Neuron (in vitro differentiated cells): ENCODE measurements around the gene CHST15.

ENCODE experiments used
- H2AFZ ChIP-seq: one replicate; pipeline ENCODE4 v1.6.1; 2013; ENCODE audit warnings: low read depth, mild to moderate bottlenecking, inconsistent platforms, low read length, moderate library complexity
- H3K27me3 ChIP-seq: one replicate; pipeline ENCODE4 v1.6.1; 2013; ENCODE audit warnings: low read length; ENCODE audit not compliant: insufficient read depth
- H3K36me3 ChIP-seq: one replicate; pipeline ENCODE4 v1.6.1; 2013; ENCODE audit warnings: low read length; ENCODE audit not compliant: insufficient read depth
- H3K4me1 ChIP-seq: one replicate; pipeline ENCODE4 v1.6.1; 2013; ENCODE audit warnings: low read length; ENCODE audit not compliant: insufficient read depth
- H3K4me3 ChIP-seq: 2 replicates; pipeline ENCODE4 v1.5.1; 2013; ENCODE audit warnings: mild to moderate bottlenecking, low read length, moderate library complexity
- H3K9me3 ChIP-seq: one replicate; pipeline ENCODE4 v1.6.1; 2013; ENCODE audit warnings: low read length

Gene CHST15

GRCh38 chr10:124119216-124119615, 25.8 kb upstream of the CHST15 start:
- Histone ChIP-seq H3K4me1 (no peaks in the 10 kb centered on the region), H3K36me3 (no peaks in the 10 kb centered on the region), H3K27me3 (peaks cover under 1% of the 10 kb centered on the region), H3K9me3 (no peaks in the 10 kb centered on the region), H2AFZ (no peak overlapping the region), H3K4me3 (no peak overlapping the region)

DNA sequence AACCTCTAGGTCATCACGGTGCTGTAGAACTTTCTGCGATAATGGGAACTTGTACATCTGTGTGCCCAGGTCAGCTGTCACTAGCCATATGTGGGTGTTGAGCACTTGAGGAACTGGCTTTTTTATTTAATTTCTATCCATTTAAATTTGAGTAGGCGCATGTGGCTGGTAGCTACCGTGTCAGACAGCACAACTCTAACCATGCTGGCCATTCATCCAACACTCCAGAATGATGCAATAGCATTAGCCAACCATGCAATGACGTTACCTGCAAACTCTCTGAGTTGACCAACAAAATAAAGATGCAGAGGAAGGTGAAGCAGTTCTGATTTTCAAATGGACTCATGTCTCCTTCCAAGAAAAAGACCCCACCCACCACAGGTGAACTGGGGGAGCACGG, 24.4 kb upstream of the CHST15 start:
- Histone ChIP-seq H3K4me3 (no peak overlapping the region), H3K36me3 (no peaks in the 10 kb centered on the region), H3K27me3 (peaks cover 3% of the 10 kb centered on the region), H3K9me3 (no peaks in the 10 kb centered on the region), H2AFZ (no peak overlapping the region), H3K4me1 (no peaks in the 10 kb centered on the region)

DNA sequence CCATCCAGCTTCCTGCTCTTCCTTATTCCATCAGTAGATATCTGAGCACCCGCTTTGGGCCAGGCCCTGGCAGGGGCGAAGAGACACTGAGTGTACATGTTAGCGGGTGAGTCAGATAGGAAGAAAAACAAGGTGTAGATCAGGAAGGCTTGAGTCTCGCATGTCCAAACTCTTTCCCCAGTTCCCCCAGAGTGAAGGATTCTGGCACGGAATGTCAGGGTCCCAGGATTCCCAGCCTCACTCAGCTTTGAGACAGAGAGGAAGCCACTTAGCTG, 24.1 kb upstream of the CHST15 start:
- Histone ChIP-seq H3K36me3 (no peaks in the 10 kb centered on the region), H3K27me3 (peaks cover 3% of the 10 kb centered on the region), H2AFZ (no peak overlapping the region), H3K4me1 (no peaks in the 10 kb centered on the region), H3K9me3 (no peaks in the 10 kb centered on the region), H3K4me3 (no peak overlapping the region)

DNA sequence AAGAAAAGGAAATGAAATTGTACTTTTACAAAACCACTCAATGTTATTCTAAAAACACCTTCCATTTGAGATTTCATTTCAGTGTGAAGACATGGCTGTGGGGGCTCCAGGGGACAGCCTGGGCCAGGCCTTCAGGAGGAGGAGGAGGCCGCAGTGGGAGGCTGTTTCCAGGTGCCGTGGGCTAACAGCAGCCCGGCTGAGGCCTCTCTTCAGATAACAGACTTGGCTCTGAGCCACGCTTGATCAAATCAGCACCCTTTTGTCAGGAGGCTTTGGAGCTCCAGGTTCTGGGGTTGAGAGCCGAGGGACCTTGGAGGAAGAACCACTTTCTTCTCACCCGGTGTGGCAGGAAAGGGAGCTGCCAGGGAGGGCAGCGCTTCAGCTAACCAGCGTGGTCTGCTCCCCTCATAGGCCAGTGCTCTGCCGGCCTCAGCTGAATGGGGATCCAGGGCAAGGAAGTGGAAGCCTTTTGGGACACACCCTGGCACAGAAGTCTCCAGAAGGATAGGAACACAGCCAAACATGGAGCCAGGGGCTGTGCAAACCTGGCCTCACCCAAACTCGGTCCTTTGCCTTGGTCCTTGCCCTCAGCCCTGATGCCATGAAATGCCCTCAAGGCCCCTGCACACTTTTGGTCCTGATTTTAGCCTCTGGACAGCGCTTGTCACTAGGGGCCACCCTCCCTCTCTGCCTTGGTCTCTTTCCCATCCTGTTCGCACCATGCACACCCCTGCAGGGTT, 23.5 kb upstream of the CHST15 start:
- Histone ChIP-seq H3K4me3 (no peak overlapping the region), H3K4me1 (no peaks in the 10 kb centered on the region), H3K36me3 (no peaks in the 10 kb centered on the region), H3K27me3 (peaks cover 3% of the 10 kb centered on the region), H2AFZ (no peak overlapping the region), H3K9me3 (no peaks in the 10 kb centered on the region)

- Histone ChIP-seq H3K36me3 (no peaks in the 10 kb centered on the region), H3K9me3 (no peaks in the 10 kb centered on the region), H3K4me1 (no peaks in the 10 kb centered on the region), H3K27me3 (peaks cover 3% of the 10 kb centered on the region), H3K4me3 (no peak overlapping the region), H2AFZ (no peak overlapping the region)
These were observed 21.3 kb upstream of the CHST15 start for GRCh38 chr10:124114696-124115095.

DNA sequence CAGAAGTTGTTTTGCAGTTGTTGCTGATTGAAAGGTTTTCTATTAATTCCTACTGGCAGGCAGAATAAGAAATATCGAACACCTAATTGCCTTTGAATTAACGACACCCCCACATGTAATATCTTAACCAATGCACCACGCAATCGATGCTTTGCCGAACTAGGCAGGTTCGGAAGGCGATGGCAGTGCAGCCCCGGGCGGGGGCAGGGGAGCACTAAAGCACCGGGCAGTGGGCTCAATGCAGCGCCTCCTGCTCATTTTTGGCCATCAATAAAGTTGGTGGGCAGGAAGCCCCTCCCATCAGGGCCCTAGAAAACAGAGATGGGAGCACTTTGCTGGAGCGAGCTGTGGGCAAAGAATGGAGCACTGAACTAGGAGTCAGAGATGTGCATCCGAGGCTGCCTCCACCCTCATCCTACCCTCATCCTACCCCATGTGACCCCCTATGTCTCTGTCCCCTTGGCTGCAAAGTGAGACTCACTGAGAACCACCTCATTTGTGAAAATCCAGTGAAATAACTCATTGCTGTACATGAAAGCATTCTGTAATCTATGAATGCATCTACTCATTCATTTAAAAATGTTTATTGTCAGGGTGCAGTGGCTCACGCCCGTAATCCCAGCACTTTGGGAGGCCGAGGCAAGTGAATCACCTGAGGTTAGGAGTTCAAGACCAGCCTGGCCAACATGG, 19.6 kb upstream of the CHST15 start:
- Histone ChIP-seq H3K9me3 (no peaks in the 10 kb centered on the region), H3K27me3 (peaks cover 5% of the 10 kb centered on the region), H3K36me3 (no peaks in the 10 kb centered on the region), H3K4me1 (no peaks in the 10 kb centered on the region), H2AFZ (no peak overlapping the region), H3K4me3 (no peak overlapping the region)

GRCh38 chr10:124110882-124111281, 17.5 kb upstream of the CHST15 start:
- Histone ChIP-seq H3K9me3 (no peaks in the 10 kb centered on the region), H3K36me3 (no peaks in the 10 kb centered on the region), H3K4me3 (no peak overlapping the region), H2AFZ (no peak overlapping the region), H3K27me3 (peaks cover 5% of the 10 kb centered on the region), H3K4me1 (no peaks in the 10 kb centered on the region)

DNA sequence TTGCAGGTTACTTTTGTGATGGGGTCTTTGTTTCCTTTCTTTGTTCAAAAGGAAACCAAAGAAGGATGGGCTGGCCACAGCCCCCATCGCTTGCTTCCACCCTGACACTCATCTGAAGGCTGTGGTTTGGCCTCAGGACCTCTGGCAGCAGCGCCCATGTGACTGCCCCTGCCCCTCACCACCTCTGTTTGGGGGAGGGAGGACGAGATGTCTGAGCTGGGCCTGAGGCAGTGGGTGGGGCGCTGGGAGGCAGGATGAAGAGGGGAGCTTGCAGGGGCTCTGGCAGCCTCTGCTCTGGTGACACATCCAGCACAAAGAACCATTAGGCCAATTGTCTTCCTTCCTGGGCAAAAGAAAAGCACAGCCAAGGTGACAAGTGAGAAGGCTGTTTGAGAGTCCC, 15.9 kb upstream of the CHST15 start:
- no peaks in the 10 kb centered on the region for H3K9me3 ChIP-seq
- H2AFZ ChIP-seq: no peak overlapping the region
- H3K4me1 ChIP-seq: no peaks in the 10 kb centered on the region
- H3K4me3 ChIP-seq: no peak overlapping the region
- H3K27me3 ChIP-seq: peaks cover 5% of the 10 kb centered on the region
- H3K36me3 ChIP-seq: no peaks in the 10 kb centered on the region

DNA sequence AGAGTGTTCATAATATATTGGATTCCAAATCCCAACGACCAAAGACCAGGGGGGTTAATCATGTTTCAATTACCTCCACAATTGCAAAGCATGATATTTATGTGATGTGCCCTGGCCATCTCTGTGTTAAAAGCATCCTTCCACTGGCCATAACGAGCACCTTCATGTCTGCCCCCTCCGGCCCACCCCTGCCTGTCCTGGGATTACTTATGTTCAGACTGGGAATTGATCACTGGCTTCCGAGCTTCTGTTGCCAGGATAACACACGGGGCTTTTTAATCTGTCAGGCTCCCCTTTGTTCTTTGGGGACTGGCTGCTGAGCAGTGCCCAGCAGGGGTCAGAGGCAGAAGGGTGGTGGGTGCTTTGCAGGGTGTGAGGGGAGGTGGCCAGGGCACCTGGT, 13.7 kb upstream of the CHST15 start:
- Histone ChIP-seq H3K9me3 (no peaks in the 10 kb centered on the region), H3K4me3 (no peak overlapping the region), H3K36me3 (no peaks in the 10 kb centered on the region), H2AFZ (no peak overlapping the region), H3K27me3 (peaks cover 2% of the 10 kb centered on the region), H3K4me1 (no peaks in the 10 kb centered on the region)

DNA sequence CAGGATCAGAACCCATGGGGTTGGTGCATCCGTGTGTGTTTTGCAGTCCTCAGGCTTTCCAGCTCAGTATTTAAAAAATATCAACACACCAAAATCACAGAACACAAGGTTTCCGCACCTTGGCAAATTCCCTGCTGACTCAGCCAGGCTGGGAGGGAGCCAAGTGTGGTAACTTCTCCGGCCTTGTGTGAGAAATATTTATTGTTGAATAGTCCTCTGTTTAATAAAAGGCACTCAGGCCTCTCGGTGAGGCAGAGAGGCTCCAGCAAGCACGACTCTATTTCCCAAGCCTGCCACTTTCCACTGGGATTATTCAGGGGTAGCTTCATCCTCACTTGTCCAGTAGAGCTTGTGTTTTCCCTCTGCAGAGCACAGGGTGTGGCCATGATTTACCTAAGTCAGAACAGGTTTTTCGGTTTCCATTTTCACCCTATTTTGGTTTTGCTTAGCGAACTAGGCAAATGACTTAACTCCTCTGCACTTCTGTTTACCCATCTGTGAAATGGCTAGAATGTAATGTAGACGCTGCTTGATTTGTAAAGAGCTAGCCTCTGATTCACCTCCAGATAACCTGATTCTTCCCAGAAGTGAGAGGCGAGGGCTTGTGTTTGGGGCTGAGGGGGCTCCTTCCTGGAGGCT, 13.0 kb upstream of the CHST15 start:
- H3K4me1 ChIP-seq: no peaks in the 10 kb centered on the region
- no peak overlapping the region for H2AFZ ChIP-seq
- no peaks in the 10 kb centered on the region for H3K36me3 ChIP-seq
- H3K27me3 ChIP-seq: peaks cover 2% of the 10 kb centered on the region
- no peak overlapping the region for H3K4me3 ChIP-seq
- no peaks in the 10 kb centered on the region for H3K9me3 ChIP-seq

DNA sequence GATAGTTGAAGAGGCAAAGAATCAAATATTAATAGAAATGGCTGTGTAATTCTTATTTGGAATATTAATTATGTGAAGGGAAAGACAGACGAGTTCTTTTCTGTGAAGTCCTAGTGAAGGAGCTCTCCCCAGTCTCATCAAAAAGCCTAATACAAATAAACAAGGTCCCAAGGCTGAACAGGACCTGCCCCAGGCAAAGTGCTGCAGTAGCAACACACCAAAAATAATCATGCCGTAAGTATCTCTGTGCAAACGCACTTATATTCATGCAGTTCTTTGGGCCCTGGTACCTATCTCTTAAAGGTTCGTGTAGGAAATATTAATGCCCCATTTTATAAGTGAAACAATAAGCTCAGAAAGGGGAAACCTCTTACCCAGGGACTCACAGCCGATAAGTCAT, 12.2 kb upstream of the CHST15 start:
- Histone ChIP-seq H2AFZ (no peak overlapping the region), H3K27me3 (peaks cover 2% of the 10 kb centered on the region), H3K4me3 (no peak overlapping the region), H3K4me1 (no peaks in the 10 kb centered on the region), H3K36me3 (no peaks in the 10 kb centered on the region), H3K9me3 (no peaks in the 10 kb centered on the region)

- Histone ChIP-seq H2AFZ (no peak overlapping the region), H3K9me3 (peaks cover 2% of the 10 kb centered on the region), H3K36me3 (no peaks in the 10 kb centered on the region), H3K4me3 (no peak overlapping the region), H3K27me3 (peaks cover 2% of the 10 kb centered on the region), H3K4me1 (no peaks in the 10 kb centered on the region)
These were observed 11.6 kb upstream of the CHST15 start for GRCh38 chr10:124105045-124105444.

DNA sequence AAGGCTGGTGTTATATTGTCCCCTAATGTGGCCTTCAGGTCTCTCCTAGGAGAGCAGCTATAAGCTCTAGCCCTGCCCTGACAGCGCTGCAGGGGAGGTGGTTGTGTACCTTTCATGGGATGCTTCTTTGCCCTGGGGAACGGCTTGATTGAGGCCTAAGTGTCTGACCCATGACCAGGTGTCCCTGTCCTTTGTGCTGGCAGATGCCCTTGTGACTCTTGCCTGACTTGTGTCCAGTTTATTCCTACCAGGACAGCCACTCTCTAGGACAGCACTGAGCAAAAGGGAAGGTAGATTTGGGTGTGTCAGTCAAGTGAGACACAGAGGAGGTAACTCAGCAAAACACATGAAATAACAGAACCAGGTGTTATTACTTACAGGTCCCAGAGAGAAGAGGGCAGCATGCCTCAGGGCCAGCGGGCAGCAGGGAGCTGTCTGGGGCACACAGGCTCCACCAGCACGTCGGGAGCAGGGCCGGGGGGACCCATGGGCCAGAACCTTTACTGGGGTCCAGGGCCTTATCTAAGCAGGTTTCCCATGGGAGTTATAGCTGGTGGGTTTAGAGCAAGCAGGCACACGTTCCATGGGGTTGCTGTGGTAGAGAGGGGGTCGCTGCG, 10.7 kb upstream of the CHST15 start:
- H3K36me3 ChIP-seq: no peaks in the 10 kb centered on the region
- no peak overlapping the region for H2AFZ ChIP-seq
- no peaks in the 10 kb centered on the region for H3K27me3 ChIP-seq
- H3K4me1 ChIP-seq: no peaks in the 10 kb centered on the region
- H3K9me3 ChIP-seq: peaks cover 2% of the 10 kb centered on the region
- no peak overlapping the region for H3K4me3 ChIP-seq
